ENCODE measurements around the gene NEBL.

NEBL gene

GRCh38 chr10:20841419-20841818 lies 55.7 kb downstream of the NEBL start:
- TF ChIP-seq, protein P1, sequence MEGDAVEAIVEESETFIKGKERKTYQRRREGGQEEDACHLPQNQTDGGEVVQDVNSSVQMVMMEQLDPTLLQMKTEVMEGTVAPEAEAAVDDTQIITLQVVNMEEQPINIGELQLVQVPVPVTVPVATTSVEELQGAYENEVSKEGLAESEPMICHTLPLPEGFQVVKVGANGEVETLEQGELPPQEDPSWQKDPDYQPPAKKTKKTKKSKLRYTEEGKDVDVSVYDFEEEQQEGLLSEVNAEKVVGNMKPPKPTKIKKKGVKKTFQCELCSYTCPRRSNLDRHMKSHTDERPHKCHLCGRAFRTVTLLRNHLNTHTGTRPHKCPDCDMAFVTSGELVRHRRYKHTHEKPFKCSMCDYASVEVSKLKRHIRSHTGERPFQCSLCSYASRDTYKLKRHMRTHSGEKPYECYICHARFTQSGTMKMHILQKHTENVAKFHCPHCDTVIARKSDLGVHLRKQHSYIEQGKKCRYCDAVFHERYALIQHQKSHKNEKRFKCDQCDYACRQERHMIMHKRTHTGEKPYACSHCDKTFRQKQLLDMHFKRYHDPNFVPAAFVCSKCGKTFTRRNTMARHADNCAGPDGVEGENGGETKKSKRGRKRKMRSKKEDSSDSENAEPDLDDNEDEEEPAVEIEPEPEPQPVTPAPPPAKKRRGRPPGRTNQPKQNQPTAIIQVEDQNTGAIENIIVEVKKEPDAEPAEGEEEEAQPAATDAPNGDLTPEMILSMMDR (IDR thresholded peaks at IDR 0.05; ENCODE audit: low read depth, low read length), result no peak
- DNase-seq (ENCODE audit: extremely low read depth, low read depth), result no peak

DNA sequence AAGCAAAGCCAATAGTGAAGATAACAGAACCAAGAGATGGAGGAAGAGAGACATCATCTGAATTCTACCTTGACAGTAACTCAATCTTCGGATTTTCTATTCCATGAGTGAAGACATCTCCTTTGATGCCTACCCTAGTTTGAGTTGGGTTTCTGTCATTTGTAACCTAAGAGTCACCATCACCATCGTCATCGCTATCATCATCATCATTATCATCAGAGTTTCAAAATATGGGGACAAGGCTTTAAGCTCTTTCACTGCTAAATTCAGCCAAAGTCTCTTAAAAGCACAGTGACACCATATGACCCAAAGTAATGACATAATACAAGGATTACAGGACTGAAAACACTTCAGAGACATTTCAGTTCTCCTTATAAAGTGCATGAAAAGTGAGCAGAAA lies 57.2 kb downstream of the NEBL start:
- no peak for DNase-seq (ENCODE audit: extremely low read depth, low read depth)
- TF ChIP-seq, protein P1 (IDR thresholded peaks at IDR 0.05; ENCODE audit: low read depth, low read length), result no peak

DNA sequence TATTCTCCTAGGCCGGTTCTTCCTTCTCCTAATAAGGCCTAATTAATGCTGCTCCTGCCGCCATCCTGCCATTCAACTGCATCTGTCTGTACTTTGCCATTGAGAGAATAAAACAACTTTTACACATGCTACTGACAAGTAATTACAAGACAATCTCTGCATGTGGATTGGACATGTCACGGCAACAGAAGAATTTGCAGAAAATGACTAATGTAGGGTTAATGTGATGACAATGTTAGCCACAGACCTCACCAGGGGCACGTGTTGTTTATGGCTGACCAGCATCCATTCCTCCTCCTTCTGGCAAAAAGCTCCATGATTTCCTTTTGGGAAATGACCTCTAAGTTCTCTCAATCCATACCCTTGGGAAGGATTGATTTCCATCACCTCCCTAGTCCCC lies 58.0 kb downstream of the NEBL start:
- TF ChIP-seq, protein P1 (IDR thresholded peaks at IDR 0.05; ENCODE audit: low read depth, low read length), result no peak
- DNase-seq (ENCODE audit: extremely low read depth, low read depth), result no peak

- TF ChIP-seq, protein P1 (IDR thresholded peaks at IDR 0.05; ENCODE audit: low read depth, low read length), result no peak
- DNase-seq (ENCODE audit: extremely low read depth, low read depth), result no peak
Observed at GRCh38 chr10:20836401-20836800, 60.7 kb downstream of the NEBL start.

GRCh38 chr10:20835335-20835734 lies 61.8 kb downstream of the NEBL start:
- no peak for DNase-seq (ENCODE audit: extremely low read depth, low read depth)
- TF ChIP-seq, protein P1 (IDR thresholded peaks at IDR 0.05; ENCODE audit: low read depth, low read length), result no peak

DNA sequence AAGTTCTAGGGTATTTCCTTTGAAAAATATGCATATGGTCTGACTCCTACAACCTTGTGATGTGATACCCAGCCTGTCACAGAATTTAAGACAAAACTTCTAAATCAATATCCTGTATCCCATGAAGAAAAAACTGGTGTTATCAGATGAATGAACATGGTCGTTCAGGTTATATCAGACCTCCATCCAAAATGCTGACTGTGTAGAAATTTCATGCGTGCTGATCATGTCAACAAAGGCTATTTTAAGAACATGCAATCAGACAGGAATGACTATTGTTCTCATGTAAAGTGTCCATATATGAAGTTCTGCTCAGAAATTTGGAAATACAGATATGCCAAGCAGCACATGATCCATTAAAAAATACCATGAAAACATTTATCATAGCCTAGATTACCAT lies 62.3 kb downstream of the NEBL start:
- TF ChIP-seq, protein P1 (IDR thresholded peaks at IDR 0.05; ENCODE audit: low read depth, low read length), result no peak
- DNase-seq (ENCODE audit: extremely low read depth, low read depth), result no peak

DNA sequence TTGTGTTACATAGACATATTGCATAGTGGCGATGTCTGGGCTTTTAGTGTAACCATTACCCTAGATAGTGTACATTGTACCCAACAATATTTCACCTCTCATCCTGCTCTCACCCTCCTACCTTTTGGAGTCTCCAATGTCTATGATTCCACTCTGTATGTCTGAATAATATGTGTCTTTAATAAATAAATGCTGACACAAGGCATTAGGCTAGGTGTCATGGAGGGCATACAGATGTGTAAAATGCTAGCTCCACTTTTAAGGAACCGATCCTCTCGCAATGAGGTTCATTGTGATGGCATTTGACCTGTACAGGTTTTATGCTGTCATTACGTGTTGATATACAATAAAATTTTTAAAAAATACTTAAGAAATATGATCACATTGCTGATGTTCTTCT lies 74.3 kb downstream of the NEBL start:
- TF ChIP-seq, protein P1 (IDR thresholded peaks at IDR 0.05; ENCODE audit: low read depth, low read length), result no peak
- DNase-seq (ENCODE audit: extremely low read depth, low read depth), result no peak

Data from AG09319 (cell line).